Endothelial cell of umbilical vein (primary cell): ENCODE results near the gene TMEM255A. TPM values are rescaled to one million over a fixed set of nuclear protein-coding genes. Genes with fewer than 3 reads are reported as not detected.

Source experiments
- BruUV-seq: library from RNA; stranded (reverse); fragments of 400-500 nt; replicated peaks from 2 replicates; lab custom pipeline; 2021; lab: Mats Ljungman, UMichigan
- CTCF ChIA-PET: fragments of 300-600, 350-600 bp; sonication (Branson Sonifier 250); formaldehyde crosslinking; loops from one replicate; lab custom pipeline; 2021; ENCODE audit warnings: antibody characterized with exemption, inconsistent platforms; lab: Charles Lee
- POLR2A ChIA-PET: fragments of 300-600, 350-600 bp; sonication (Branson Sonifier 250); formaldehyde crosslinking; loops from one replicate; lab custom pipeline; 2021; ENCODE audit warnings: antibody characterized with exemption, inconsistent platforms; lab: Charles Lee
- DNase-seq: peaks from one replicate; pipeline ENCODE4 v3.0.0-alpha.2; 2011; ENCODE audit warnings: low read depth, low spot score
- FAIRE-seq: peaks from 2 replicates; lab custom pipeline; 2011; peaks lifted over from hg19 to GRCh38; lab: Jason Lieb, UNC
- H2AFZ ChIP-seq: 2 replicates; pipeline ENCODE4 v1.6.0; 2012; ENCODE audit warnings: low read depth, low read length, control low read depth, inconsistent platforms
- H3K27ac ChIP-seq: 2 replicates; pipeline ENCODE4 v1.5.1; 2011; ENCODE audit warnings: low read depth, mild to moderate bottlenecking, control low read depth, low read length, moderate library complexity; ENCODE audit not compliant: insufficient read depth
- H3K27me3 ChIP-seq, 2 experiments: 2 replicates each; pipeline versions ENCODE4 v1.6.0 to v1.6.1; 2011; ENCODE audit warnings: low read length in 2 of 2, mixed read lengths in 1 of 2; ENCODE audit not compliant: control insufficient read depth in 2 of 2, insufficient read depth in 2 of 2
- H3K36me3 ChIP-seq, 2 experiments: 2 replicates in 1 of 2; 3 replicates in 1 of 2; pipeline ENCODE4 v1.5.1; 2011; ENCODE audit warnings: low read length in 2 of 2, mild to moderate bottlenecking in 1 of 2, moderate library complexity in 1 of 2; ENCODE audit not compliant: control insufficient read depth in 2 of 2, insufficient read depth in 2 of 2; ENCODE audit errors: extremely low read depth in 1 of 2
- H3K4me1 ChIP-seq: 3 replicates; pipeline ENCODE4 v1.5.1; 2011; ENCODE audit warnings: mild to moderate bottlenecking, low read length; ENCODE audit not compliant: control insufficient read depth, insufficient read depth; ENCODE audit errors: extremely low read depth
- H3K4me2 ChIP-seq: 2 replicates; pipeline ENCODE4 v1.6.1; 2011; ENCODE audit warnings: low read length, control low read depth, mixed read lengths; ENCODE audit not compliant: insufficient read depth
- H3K4me3 ChIP-seq, 3 experiments: fragments of 200-600 bp in 1 of 3; sonication (generic), shearing (Covaris generic) in 1 of 3; replicated peaks in 1 of 3; 2 replicates each; pipeline ENCODE4 v1.5.1; 2011 to 2016; ENCODE audit warnings: control low read depth in 3 of 3, low read length in 3 of 3, mild to moderate bottlenecking in 2 of 3, inconsistent platforms in 1 of 3, low read depth in 1 of 3, moderate library complexity in 1 of 3; ENCODE audit not compliant: insufficient read depth in 1 of 3
- H3K79me2 ChIP-seq: 2 replicates; pipeline ENCODE4 v1.6.0; 2012; ENCODE audit warnings: low read length, inconsistent platforms; ENCODE audit not compliant: control insufficient read depth, insufficient read depth
- H3K9ac ChIP-seq: replicated peaks from 2 replicates; pipeline ENCODE3; 2011; ENCODE audit warnings: low read length, control low read depth; ENCODE audit not compliant: insufficient read depth; ENCODE audit errors: extremely low read depth
- H3K9me1 ChIP-seq: replicated peaks from 3 replicates; pipeline ENCODE4 v1.6.0; 2011; ENCODE audit warnings: mild to moderate bottlenecking, low read length; ENCODE audit not compliant: control insufficient read depth, insufficient read depth; ENCODE audit errors: extremely low read depth
- H3K9me3 ChIP-seq: replicated peaks from 2 replicates; pipeline ENCODE4 v1.5.1; 2012; ENCODE audit warnings: low read length, inconsistent platforms; ENCODE audit not compliant: control insufficient read depth, insufficient read depth
- H4K20me1 ChIP-seq: replicated peaks from 2 replicates; pipeline ENCODE3; 2011; ENCODE audit warnings: mild to moderate bottlenecking, low read length; ENCODE audit not compliant: control insufficient read depth, insufficient read depth; ENCODE audit errors: extremely low read depth
- CTCF ChIP-seq, 2 donors: IDR thresholded peaks; 1 replicate in 1 of 2; 2 replicates in 1 of 2; pipeline ENCODE4 v1.5.1; 2011; ENCODE audit warnings: low read length in 2 of 2, mild to moderate bottlenecking in 2 of 2, moderate library complexity in 2 of 2, control low read depth in 1 of 2, inconsistent platforms in 1 of 2, low read depth in 1 of 2; ENCODE audit not compliant: insufficient read depth in 1 of 2; ENCODE audit errors: extremely low read depth in 1 of 2
- MYC ChIP-seq: IDR thresholded peaks from one replicate; pipeline ENCODE4 v1.6.1; 2011; ENCODE audit warnings: mild to moderate bottlenecking, low read depth, low read length
- dilution Hi-C: fragments of 300-500 bp; cut with MboI; formaldehyde crosslinking; loops from one replicate; pipeline ENCODE4 v1.15.0; 2019; ENCODE audit warnings: low sequenced_read_pairs; ENCODE audit not compliant: extremely low pct_ligation_motif_present
- intact Hi-C: fragments of 100-400 bp; cut with micrococcal nuclease; formaldehyde crosslinking; loops from one replicate; pipeline ENCODE4 v1.10.0; 2022
- polyA plus RNA-seq, 4 experiments: library from polyadenylated mRNA; depleted of rRNA in 3 of 4; stranded (reverse) in 3 of 4; unstranded in 1 of 4; fragments of >200 nt; gene quantifications; 2 replicates each; pipeline versions ENCODE4 v1.2.1 to v1.2.3, GENCODE V29; 2011 to 2012; ENCODE audit warnings: missing spikeins in 1 of 4
- total RNA-seq: library from RNA; stranded (reverse); gene quantifications from 2 replicates; pipeline ENCODE4 v1.2.3, GENCODE V29; 2021

The TMEM255A gene
- total and polyA plus RNA-seq, 2 donors (not counting 3 experiments of a cell fraction or from before 2014, with no cell fraction given) = not detected

DNA sequence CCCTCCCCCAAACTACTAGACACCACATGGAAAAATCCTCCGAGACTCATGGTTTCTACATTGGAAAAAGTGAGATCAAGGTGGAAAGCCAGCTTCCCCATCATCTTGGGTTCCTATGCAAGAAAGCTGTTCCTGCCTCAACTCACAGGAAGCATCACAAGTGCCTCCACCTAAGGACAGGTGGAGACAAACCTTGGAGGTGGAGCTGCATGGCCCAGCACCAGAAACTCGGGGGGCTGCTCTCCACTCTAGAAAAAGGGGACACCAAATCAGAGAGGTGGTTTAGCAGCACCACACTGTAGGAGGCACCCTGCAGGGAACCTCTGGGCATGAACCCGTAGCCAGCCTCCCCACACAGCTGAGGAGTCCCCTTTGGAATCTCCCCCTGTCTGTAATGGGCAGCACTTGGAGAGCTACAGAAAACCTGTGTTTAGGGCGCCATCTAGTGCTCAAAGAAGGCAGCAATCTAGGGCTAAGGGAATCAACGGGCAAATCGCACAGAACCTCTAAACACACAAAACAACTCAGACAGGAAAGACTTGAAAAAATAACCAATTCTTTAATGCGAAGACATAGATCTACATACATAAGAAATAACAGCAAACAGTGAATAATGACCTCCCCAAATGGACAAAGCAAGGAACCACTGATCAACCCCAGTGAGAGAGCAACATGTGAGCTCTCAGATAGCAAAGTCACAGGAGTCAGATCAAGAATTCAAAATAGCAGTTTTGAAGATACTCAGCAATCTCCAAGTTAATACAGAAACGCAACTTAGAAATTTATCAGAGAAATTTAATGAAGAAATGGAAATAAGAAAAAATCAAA lies 97.6 kb downstream of the TMEM255A start:
- dilution Hi-C loops = no loop called here
- no peaks in the 10 kb centered on the region for H3K9me1 ChIP-seq
- H3K4me2 ChIP-seq = no peak overlapping the region
- no peaks in the 10 kb centered on the region for H3K27me3 ChIP-seq
- CTCF ChIA-PET = interaction anchor here (0.6 to 2.7 kb wide), 16 partner anchors 9 to 263 kb away, joined by 3 to 23 read pairs (median 5); partner anchors contain the start of gene ZBTB33
- DNase-seq (peak; percentile 67), FAIRE-seq (peak; percentile 68)
- TF ChIP-seq CTCF (IDR thresholded peaks at IDR 0.05; ENCODE audit: extremely low read depth in 1 of 2, insufficient read depth in 1 of 2, low read depth in 1 of 2, low read length in 2 of 2) (peak; percentile 66 to 81), MYC (no peak)
- H3K4me1 ChIP-seq = no peaks in the 10 kb centered on the region
- H3K9me3 ChIP-seq = no peaks in the 10 kb centered on the region
- H3K9ac ChIP-seq = no peak overlapping the region
- no peaks in the 10 kb centered on the region for H3K36me3 ChIP-seq
- intact Hi-C loops = no loop called here
- no peaks in the 10 kb centered on the region for H3K79me2 ChIP-seq
- H3K4me3 ChIP-seq = no peak overlapping the region
- no peak overlapping the region for H2AFZ ChIP-seq
- no peak overlapping the region for H3K27ac ChIP-seq
- BruUV-seq = no TSS peak
- H4K20me1 ChIP-seq = no peaks in the 10 kb centered on the region
- POLR2A ChIA-PET = no interaction called here

Other genes starting within 250 kb of the TMEM255A start
- gene RHOXF2B, start 233.8 kb downstream of the TMEM255A start, total RNA-seq = not detected in 2 replicates
- gene RHOXF2B, start 233.8 kb downstream of the TMEM255A start, polyA plus RNA-seq = not detected in 2 replicates
- gene RHOXF1, start 195.5 kb downstream of the TMEM255A start, total RNA-seq = not detected in 2 replicates
- not detected in 2 replicates for gene RHOXF1, start 195.5 kb downstream of the TMEM255A start, polyA plus RNA-seq
- gene RHOXF2, start 152.8 kb downstream of the TMEM255A start, total RNA-seq = not detected in 2 replicates
- gene RHOXF2, start 152.8 kb downstream of the TMEM255A start, polyA plus RNA-seq = not detected in 2 replicates
- gene ZBTB33, start 60.6 kb downstream of the TMEM255A start, total RNA-seq = 16.3 and 16.6 TPM in 2 replicates
- gene ZBTB33, start 60.6 kb downstream of the TMEM255A start, polyA plus RNA-seq = 2.4 and 3.7 TPM in 2 replicates
- gene ATP1B4, start 50.6 kb upstream of the TMEM255A start, total RNA-seq = not detected in 2 replicates
- gene ATP1B4, start 50.6 kb upstream of the TMEM255A start, polyA plus RNA-seq = not detected in 2 replicates
- 128 and 135 TPM in 2 replicates for gene LAMP2, start 157.8 kb upstream of the TMEM255A start, total RNA-seq
- 104 and 108 TPM in 2 replicates for gene LAMP2, start 157.8 kb upstream of the TMEM255A start, polyA plus RNA-seq
- 84.3 and 90.0 TPM in 2 replicates for gene CUL4B, start 249.5 kb upstream of the TMEM255A start, total RNA-seq
- gene CUL4B, start 249.5 kb upstream of the TMEM255A start, polyA plus RNA-seq = 22.2 and 22.9 TPM in 2 replicates